GM18870 (cell line): ENCODE measurements around the gene LCP2.

Experiments
- ATAC-seq: cut with Tn5 transposase; IDR thresholded peaks from one replicate; pipeline ENCODE4 v1.9.1; 2021; ENCODE audit warnings: moderate library complexity; ENCODE audit not compliant: unreplicated experiment

The LCP2 gene

DNA sequence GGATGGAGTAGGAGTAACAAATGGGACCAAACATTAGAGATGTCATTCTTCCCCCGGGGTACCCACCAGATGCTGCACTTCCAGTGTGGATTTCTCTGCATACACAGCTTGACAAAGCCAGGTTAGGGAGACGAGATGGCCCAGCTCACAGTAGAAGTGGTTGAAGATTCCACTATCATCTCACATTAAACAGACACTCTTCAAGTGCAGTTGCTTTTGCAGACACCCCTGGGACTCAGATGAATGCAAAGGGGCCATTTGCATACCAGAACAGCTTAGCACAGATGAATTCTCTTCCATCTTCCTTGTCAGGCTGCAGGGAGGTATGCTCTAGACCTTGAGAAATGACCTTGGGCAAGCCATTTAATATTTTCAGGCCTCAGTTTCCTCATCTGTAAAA, 77.4 kb downstream of the LCP2 start:
- no peak for ATAC-seq

GRCh38 chr5:170219615-170220014, 78.0 kb downstream of the LCP2 start:
- no peak for ATAC-seq

DNA sequence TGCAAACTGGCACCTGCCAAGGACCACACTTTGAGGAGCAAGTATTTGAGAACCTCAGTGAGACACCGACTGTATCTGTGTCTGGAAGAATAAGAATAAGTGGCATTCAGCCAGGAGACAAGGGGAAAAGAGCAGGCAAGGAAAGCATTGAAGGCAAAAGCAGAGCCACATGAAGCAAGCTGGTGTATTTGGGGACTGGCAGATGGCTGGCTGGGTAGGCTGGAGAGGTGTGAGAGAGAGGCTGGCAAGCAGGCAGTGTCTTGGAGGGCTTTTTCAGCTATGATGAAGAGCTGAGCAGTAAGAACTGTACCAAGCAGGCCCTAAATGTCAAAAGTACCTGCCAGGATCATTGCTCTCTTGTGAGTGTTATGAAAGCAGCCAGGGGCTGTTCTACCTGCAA, 78.9 kb downstream of the LCP2 start:
- no peak for ATAC-seq

DNA sequence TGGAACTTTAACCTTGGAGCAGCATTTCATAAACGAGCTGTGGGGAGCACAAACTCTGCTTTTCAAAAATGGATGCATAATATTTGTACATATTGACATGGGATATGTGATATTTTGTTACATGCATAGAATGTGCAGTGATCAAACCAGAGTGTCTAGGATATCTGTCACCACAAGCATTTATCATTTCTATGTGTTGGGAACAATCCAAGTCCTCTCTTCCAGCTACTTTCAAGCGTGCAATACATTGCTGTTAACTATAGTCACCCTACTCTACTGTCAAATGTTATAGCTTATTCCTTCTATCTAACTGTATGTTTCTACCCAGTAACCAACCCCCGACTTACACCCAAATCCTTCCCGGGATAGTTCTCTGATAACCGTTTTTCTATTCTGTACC, 79.7 kb downstream of the LCP2 start:
- ATAC-seq: no peak

DNA sequence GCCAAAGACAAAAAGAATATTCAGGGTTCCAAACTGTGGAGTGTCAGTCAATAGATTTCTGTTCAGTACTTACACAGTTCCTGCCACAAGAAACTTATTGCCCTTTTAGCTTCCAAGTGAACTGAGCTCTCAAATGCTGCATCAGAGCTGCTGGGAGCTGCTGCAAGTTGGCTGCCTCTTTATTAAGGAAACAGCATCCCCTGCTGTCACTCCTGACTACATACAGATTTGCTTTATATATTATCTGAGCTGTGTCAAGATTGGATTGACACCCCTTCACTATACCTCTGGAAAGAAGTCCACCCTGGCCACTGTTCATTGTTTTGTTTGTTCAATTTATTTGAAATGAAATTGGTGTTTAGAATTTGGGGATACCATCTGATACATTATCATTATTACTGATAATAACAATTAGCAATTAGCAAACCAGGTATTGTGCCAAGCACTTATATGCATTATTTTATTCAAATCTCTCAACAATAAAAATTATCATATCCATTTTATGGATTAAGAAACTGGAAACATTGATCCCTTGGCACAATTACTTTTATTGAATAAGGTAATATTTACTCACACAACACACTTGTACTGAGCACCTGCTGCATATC, 81.2 kb downstream of the LCP2 start:
- ATAC-seq: no peak

- no peak for ATAC-seq
Observed at GRCh38 chr5:170211575-170212334, 85.8 kb downstream of the LCP2 start.

DNA sequence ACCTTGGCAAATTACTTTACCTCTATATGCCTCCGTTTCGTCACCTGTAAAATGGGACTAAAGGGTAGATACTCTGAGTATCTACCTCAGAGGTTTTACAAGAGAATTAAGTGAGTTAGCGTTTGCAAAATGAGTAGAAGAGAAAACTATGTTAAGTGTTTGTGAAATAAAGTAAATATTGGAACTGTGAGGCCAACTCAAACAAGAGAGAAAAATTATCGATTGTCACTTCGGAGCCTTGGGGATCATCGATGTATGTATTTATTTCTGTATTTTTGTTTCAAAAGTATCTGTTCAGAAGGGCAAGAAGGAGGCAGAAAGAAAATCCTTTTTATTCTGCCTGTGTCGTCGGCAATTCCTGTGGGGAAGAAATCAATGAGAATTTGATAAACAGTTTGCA, 90.6 kb downstream of the LCP2 start:
- no peak for ATAC-seq

DNA sequence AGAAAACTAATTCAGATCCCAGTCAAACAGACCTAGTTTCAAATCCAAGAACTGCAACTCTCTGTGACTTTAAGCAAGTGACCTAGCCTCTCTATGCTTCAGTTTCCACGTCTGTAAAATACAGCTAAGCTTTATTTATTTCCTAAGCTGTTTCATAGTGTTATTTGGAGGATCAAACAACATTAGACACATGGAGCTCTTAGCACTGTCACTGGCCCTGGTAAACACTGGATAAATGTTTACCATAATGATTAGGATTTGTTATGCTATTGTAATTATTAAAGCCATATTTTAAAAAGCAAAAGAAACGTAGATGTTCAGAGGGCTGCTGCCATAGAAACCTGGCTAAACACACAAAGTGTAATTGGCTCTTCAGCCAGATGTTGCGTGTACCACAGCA, 91.4 kb downstream of the LCP2 start:
- no peak for ATAC-seq

DNA sequence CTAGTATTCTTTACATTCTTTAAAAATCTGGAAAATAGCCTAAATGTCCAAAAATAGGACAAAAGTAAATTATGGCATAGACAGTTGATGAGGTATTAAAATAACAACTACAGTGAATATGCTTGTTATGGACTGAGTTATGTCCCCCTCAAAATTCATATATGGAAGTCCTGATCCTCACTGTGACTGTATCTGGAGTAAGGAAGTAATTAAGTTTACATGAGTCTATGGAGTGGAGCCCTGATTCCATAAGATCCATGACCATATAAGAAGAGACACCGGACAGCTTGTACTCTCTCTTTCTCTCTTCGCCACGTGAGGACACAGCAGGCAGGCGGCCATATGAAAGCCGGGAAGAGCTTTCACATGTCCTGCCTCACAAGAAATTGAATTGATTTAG, 93.4 kb downstream of the LCP2 start:
- no peak for ATAC-seq

DNA sequence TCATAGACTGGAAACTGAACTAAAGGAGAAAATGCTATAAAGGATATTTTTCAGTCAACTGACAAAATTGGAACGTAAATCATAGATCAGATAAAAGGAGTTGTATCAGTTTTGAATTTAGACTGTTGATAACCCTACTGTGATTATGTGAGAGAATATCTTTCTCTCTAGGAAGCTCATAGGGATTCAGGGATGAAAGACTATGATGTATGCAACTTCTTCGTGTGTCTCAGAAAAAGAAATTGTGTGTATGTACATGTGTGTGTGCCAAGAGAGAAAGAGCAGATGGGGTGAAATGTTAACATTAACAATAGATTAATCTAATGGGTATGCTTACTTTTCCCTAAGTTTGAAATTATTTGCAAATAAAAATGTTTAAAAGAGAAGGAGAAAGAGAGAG, 95.5 kb downstream of the LCP2 start:
- ATAC-seq: no peak

- no peak for ATAC-seq
Observed at GRCh38 chr5:170201311-170201710, 96.3 kb downstream of the LCP2 start.

- ATAC-seq: no peak
Observed at GRCh38 chr5:170200876-170201275, 96.7 kb downstream of the LCP2 start.
